MM.1S (cell line): Measurements from ENCODE around the gene CPT1B.

Experiments
- EZH2 ChIP-seq: fragments of 300-600 bp; sonication (generic); optimal IDR thresholded peaks from 2 replicates; pipeline ENCODE3; 2017; ENCODE audit warnings: low read depth, mild to moderate bottlenecking, antibody characterized with exemption, low read length, mixed read lengths
- TF ChIP-seq, protein P1 (sequence below): fragments of 300-600 bp; sonication (generic); IDR thresholded peaks from 2 replicates; pipeline ENCODE4 v1.5.1; 2016; ENCODE audit warnings: antibody characterized with exemption, low read length, mixed read lengths

DNA sequence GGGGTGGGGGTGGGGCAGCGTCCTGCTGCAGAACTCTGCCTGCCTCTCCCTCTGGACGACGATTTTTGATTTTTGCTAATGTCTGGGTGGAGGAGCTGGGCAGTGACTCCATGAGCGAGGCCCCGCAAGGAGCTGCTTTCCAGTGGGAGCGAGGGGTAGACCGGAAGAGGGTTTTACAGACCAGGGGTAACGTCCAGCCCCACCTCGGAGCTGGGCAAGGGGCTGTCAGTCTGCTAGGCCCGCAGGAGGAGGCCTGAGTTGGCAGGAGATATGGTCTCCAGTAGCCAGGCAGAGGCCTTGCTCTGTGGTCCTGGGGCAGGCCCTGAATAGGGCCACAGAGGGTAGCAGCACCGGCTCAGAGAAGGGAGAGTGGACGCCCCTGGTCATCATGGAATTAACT is 31.4 kb upstream of the CPT1B start:
- TF ChIP-seq, protein P1, sequence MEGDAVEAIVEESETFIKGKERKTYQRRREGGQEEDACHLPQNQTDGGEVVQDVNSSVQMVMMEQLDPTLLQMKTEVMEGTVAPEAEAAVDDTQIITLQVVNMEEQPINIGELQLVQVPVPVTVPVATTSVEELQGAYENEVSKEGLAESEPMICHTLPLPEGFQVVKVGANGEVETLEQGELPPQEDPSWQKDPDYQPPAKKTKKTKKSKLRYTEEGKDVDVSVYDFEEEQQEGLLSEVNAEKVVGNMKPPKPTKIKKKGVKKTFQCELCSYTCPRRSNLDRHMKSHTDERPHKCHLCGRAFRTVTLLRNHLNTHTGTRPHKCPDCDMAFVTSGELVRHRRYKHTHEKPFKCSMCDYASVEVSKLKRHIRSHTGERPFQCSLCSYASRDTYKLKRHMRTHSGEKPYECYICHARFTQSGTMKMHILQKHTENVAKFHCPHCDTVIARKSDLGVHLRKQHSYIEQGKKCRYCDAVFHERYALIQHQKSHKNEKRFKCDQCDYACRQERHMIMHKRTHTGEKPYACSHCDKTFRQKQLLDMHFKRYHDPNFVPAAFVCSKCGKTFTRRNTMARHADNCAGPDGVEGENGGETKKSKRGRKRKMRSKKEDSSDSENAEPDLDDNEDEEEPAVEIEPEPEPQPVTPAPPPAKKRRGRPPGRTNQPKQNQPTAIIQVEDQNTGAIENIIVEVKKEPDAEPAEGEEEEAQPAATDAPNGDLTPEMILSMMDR, result no peak
- no peak for TF ChIP-seq EZH2
